ENCODE data around the gene KIRREL1. TPM values are rescaled to one million over a fixed set of nuclear protein-coding genes. Genes with fewer than 3 reads are reported as not detected.
A peak's percentile ranks its signal among the peaks of the same experiment; 100 is the strongest.

Gene KIRREL1
- total and polyA plus RNA-seq, 2 donors from 2014 or later: 13.7 to 54.9 TPM

DNA sequence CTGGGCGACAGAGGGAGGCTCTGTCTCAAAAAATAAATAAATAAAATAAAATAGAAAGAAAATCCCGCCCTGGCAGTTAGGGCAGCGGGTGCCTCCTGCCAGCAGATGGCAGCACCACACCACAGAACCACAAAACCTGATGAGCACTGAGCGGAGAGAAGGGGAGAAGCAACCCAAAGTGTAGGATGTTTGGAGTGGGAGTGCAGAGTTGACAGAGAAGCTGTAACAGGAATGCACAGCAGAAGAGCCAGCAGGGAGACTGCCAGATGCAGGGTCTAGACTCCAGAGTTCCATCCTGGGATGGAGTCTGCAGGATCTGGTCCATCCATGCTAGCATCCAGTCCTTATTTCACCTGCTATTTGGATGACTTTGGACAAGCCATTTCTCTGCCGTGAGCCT, 29.7 kb upstream of the KIRREL1 start:
- TF ChIP-seq CTCF (IDR thresholded peaks at IDR 0.05; ENCODE audit: borderline replicate concordance, extremely low read depth, insufficient read depth): peak; percentile 93
- no peaks in the 10 kb centered on the region for H3K36me3 ChIP-seq (ENCODE audit: control insufficient read depth in 2 of 3, insufficient read depth in 3 of 3, low read length in 3 of 3)

GRCh38 chr1:157965584-157965983, 27.9 kb upstream of the KIRREL1 start:
- no peak overlapping the region for H3K9ac ChIP-seq (ENCODE audit: low read length in 3 of 3)
- DNase-seq (no peak), FAIRE-seq (no peak)
- no peaks in the 10 kb centered on the region for H3K36me3 ChIP-seq (ENCODE audit: control insufficient read depth in 2 of 3, insufficient read depth in 3 of 3, low read length in 3 of 3)
- TF ChIP-seq CTCF (IDR thresholded peaks at IDR 0.05; ENCODE audit: borderline replicate concordance, extremely low read depth, insufficient read depth): no peak
- peak overlapping the region; percentile 29 to 47 for H3K27ac ChIP-seq (ENCODE audit: low read depth in 2 of 2, low read length in 2 of 2)
- peaks cover 12 to 21% (median 14%) of the 10 kb centered on the region in 3 donors for H3K4me1 ChIP-seq (ENCODE audit: control insufficient read depth in 2 of 3, insufficient read depth in 2 of 3, low read depth in 1 of 3, low read length in 3 of 3)
- no peak overlapping the region for H3K4me3 ChIP-seq (ENCODE audit: low read length in 3 of 3)
- no peaks in the 10 kb centered on the region for H3K27me3 ChIP-seq (ENCODE audit: control insufficient read depth, insufficient read depth, low read length)
- H3K9me3 ChIP-seq (ENCODE audit: control insufficient read depth in 2 of 3, insufficient read depth in 1 of 3, low read length in 3 of 3): no peaks in the 10 kb centered on the region
- intact Hi-C loops (cut with DNase I): no loop called here

More for the DNA sequence above, 29.7 kb upstream of the KIRREL1 start:
- Histone ChIP-seq H3K4me1 (ENCODE audit: control insufficient read depth in 2 of 3, insufficient read depth in 2 of 3, low read depth in 1 of 3, low read length in 3 of 3) (peaks cover 12 to 15% (median 14%) of the 10 kb centered on the region in 3 donors), H3K9me3 (ENCODE audit: control insufficient read depth in 2 of 3, insufficient read depth in 1 of 3, low read length in 3 of 3) (no peaks in the 10 kb centered on the region), H3K27ac (ENCODE audit: low read depth in 2 of 2, low read length in 2 of 2) (no peak overlapping the region), H3K4me3 (ENCODE audit: low read length in 3 of 3) (no peak overlapping the region), H3K9ac (ENCODE audit: low read length in 3 of 3) (no peak overlapping the region), H3K27me3 (ENCODE audit: control insufficient read depth, insufficient read depth, low read length) (no peaks in the 10 kb centered on the region)
- intact Hi-C loops (cut with DNase I): no loop called here
- peak; percentile 82 to 94 (median 87) for DNase-seq
- no peak for FAIRE-seq

DNA sequence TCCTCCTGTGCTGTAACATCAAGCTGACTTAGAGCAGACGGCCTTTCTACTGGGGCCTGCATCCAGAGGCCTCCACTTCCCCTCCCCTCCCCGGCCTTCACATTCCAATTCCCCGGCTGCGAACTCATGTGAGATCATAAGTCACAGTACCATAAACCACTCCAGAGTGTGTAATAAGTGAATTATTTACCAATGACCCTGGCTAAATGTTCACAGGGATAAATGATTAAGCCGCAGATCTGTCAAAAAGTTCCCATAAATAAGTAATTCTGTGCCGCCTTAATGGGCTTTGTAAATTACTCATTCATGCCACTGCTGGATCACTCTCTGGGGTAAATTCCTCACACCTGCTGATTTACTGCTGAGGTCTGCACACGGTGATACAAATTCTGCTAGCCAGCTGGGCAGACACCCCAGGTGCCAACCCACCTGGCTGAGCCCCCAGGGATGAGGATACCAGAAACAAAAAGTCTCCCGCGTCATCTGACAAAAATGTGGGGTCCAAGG, 27.4 kb upstream of the KIRREL1 start:
- Histone ChIP-seq H3K27me3 (ENCODE audit: control insufficient read depth, insufficient read depth, low read length) (no peaks in the 10 kb centered on the region), H3K36me3 (ENCODE audit: control insufficient read depth in 2 of 3, insufficient read depth in 3 of 3, low read length in 3 of 3) (no peaks in the 10 kb centered on the region), H3K4me3 (ENCODE audit: low read length in 3 of 3) (no peak overlapping the region), H3K27ac (ENCODE audit: low read depth in 2 of 2, low read length in 2 of 2) (peak overlapping the region; percentile 51 to 62), H3K9me3 (ENCODE audit: control insufficient read depth in 2 of 3, insufficient read depth in 1 of 3, low read length in 3 of 3) (no peaks in the 10 kb centered on the region), H3K4me1 (ENCODE audit: control insufficient read depth in 2 of 3, insufficient read depth in 2 of 3, low read depth in 1 of 3, low read length in 3 of 3) (peaks cover 12 to 21% (median 14%) of the 10 kb centered on the region in 3 donors), H3K9ac (ENCODE audit: low read length in 3 of 3) (peak overlapping the region in 1 of 3 donors; percentile 42)
- DNase-seq (peak; percentile 83 to 96 (median 89)), FAIRE-seq (peak; percentile 98)
- intact Hi-C loops (cut with DNase I): no loop called here
- peak; percentile 0 for TF ChIP-seq CTCF (IDR thresholded peaks at IDR 0.05; ENCODE audit: borderline replicate concordance, extremely low read depth, insufficient read depth)

- H3K9me3 ChIP-seq (ENCODE audit: control insufficient read depth in 2 of 3, insufficient read depth in 1 of 3, low read length in 3 of 3): peaks cover 0 to 4% (median 0%) of the 10 kb centered on the region in 3 donors
- no peaks in the 10 kb centered on the region for H3K27me3 ChIP-seq (ENCODE audit: control insufficient read depth, insufficient read depth, low read length)
- intact Hi-C loops (cut with DNase I): no loop called here
- DNase-seq: no peak
- peaks cover 12 to 21% (median 14%) of the 10 kb centered on the region in 3 donors for H3K4me1 ChIP-seq (ENCODE audit: control insufficient read depth in 2 of 3, insufficient read depth in 2 of 3, low read depth in 1 of 3, low read length in 3 of 3)
- no peak for FAIRE-seq
- TF ChIP-seq CTCF (IDR thresholded peaks at IDR 0.05; ENCODE audit: borderline replicate concordance, extremely low read depth, insufficient read depth): no peak
- H3K36me3 ChIP-seq (ENCODE audit: control insufficient read depth in 2 of 3, insufficient read depth in 3 of 3, low read length in 3 of 3): no peaks in the 10 kb centered on the region
- no peak overlapping the region for H3K4me3 ChIP-seq (ENCODE audit: low read length in 3 of 3)
- H3K27ac ChIP-seq (ENCODE audit: low read depth in 2 of 2, low read length in 2 of 2): no peak overlapping the region
- no peak overlapping the region for H3K9ac ChIP-seq (ENCODE audit: low read length in 3 of 3)
These were observed 26.2 kb upstream of the KIRREL1 start for GRCh38 chr1:157967205-157967604.

Data from kidney (tissue), 14 donors.